ENCODE data around the gene AIG1. TPM values are rescaled to one million over a fixed set of nuclear protein-coding genes. Genes with fewer than 3 reads are reported as not detected.

Gene AIG1
- total RNA-seq, 1 donor from 2014 or later = 7.2 TPM

DNA sequence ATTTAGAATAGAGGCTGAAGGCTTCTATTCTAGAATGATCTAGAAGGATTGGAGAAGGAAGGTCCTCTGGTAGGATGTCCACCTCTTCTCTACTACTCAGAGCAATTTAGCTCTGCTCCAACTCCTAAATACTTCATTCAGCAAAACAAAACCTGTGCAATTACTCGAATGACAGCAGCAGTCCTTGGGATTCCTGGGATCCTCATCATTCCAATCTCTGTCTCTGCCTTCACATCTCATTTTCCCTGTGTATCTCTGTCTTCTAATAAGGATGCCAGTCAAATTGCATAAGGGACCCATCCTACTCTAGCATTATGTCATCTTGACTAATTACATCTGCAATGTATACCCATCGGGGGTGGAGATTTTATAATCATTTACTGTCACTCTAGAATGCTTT, 5.5 kb upstream of the AIG1 start:
- intact Hi-C loops (cut with micrococcal nuclease) = no loop called here
- Mint-ChIP-seq H3K4me3 (no peak overlapping the region), H3K4me1 (peaks cover 8% of the 10 kb centered on the region)

DNA sequence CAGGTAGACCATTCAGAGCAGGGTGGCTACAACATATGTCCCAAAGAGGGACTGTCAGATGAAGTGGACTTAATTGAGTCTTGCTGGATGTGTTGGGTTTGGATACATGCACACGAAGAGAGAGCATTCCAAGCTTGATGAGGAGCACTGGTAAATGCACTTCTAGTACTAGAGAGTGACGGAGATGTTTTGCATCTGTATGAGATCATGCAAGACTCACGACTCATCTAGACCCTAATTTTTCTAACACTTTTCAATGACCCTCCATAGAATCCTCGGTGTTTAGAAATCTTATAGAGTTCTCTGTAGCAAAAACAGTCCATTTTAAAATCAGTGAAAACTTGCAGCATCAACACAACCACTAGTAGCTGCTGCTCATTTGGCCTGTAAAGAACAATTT, 4.8 kb upstream of the AIG1 start:
- H3K27me3 Mint-ChIP-seq = no peaks in the 10 kb centered on the region
- intact Hi-C loops (cut with micrococcal nuclease) = no loop called here
- DNase-seq = no peak
- no peak for TF ChIP-seq CTCF (IDR thresholded peaks at IDR 0.05)
- POLR2A ChIA-PET = no interaction called here
- no peaks in the 10 kb centered on the region for H3K9me3 Mint-ChIP-seq
- no peak for ATAC-seq (ENCODE audit: low read depth)
- H3K4me3 Mint-ChIP-seq = no peak overlapping the region
- H3K36me3 Mint-ChIP-seq (ENCODE audit: low read depth) = peaks cover 6% of the 10 kb centered on the region
- H3K27ac Mint-ChIP-seq = no peak overlapping the region
- CTCF ChIA-PET = no interaction called here
- peaks cover 11% of the 10 kb centered on the region for H3K4me1 Mint-ChIP-seq

More for the DNA sequence above, 5.5 kb upstream of the AIG1 start:
- Mint-ChIP-seq H3K36me3 (ENCODE audit: low read depth) (peaks cover 2% of the 10 kb centered on the region), H3K27me3 (no peaks in the 10 kb centered on the region), H3K9me3 (no peaks in the 10 kb centered on the region), H3K27ac (no peak overlapping the region)
- DNase-seq (no peak), ATAC-seq (ENCODE audit: low read depth) (no peak)
- CTCF ChIA-PET = no interaction called here
- TF ChIP-seq CTCF (IDR thresholded peaks at IDR 0.05) = no peak
- POLR2A ChIA-PET = no interaction called here

- Mint-ChIP-seq H3K4me1 (peaks cover 20% of the 10 kb centered on the region), H3K36me3 (ENCODE audit: low read depth) (peaks cover 11% of the 10 kb centered on the region), H3K9me3 (no peaks in the 10 kb centered on the region), H3K27ac (no peak overlapping the region), H3K4me3 (peak overlapping the region; percentile 33), H3K27me3 (no peaks in the 10 kb centered on the region)
- TF ChIP-seq CTCF (IDR thresholded peaks at IDR 0.05) = no peak
- POLR2A ChIA-PET = interaction anchor here (2.1 kb wide), 1 partner anchor 113 kb away, joined by 9 read pairs; no protein-coding TSS in a partner anchor
- DNase-seq = no peak
- CTCF ChIA-PET = no interaction called here
- ATAC-seq (ENCODE audit: low read depth) = no peak
- intact Hi-C loops (cut with micrococcal nuclease) = no loop called here
Measured at GRCh38 chr6:143058987-143059386, 1.7 kb upstream of the AIG1 start.

DNA sequence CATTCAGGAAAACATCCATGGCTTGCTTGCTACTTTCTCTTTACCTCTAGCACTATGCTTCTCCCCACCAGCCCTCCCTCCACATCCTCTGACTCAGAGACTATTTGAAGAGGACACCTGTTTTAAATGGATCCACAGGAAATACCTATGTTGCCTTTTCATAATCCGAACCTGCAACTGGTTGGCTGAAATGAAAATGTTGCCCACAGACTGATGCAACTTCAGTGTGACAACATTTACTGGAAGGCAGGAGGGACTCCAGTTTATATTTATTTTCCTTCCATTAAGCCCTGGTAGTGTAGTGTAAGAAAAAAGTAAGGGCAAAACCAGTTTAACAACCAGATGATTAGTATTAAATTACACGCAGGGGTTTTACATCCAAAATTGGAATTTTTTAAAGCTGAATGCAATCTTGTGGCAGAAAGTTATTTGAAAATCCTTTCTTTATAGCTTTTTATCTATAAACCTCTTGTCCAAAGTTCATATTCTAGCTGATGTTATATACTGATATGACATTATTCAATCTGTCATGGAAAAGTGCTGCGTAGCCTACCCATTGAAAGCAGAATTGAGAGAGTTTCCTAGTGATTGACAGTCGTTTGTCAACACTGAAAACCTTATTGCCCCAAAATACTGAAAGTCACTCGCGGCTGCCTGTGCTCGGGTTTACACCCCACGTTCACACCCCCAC, 881 bp upstream of the AIG1 start:
- H3K4me3 Mint-ChIP-seq = peak overlapping the region; percentile 93
- ATAC-seq (ENCODE audit: low read depth) = no peak
- CTCF ChIA-PET = interaction anchor here (1.2 kb wide), 1 partner anchor 33 kb away, joined by 4 read pairs; no protein-coding TSS in a partner anchor
- H3K4me1 Mint-ChIP-seq = peaks cover 20% of the 10 kb centered on the region
- DNase-seq = no peak
- H3K9me3 Mint-ChIP-seq = no peaks in the 10 kb centered on the region
- peak overlapping the region; percentile 86 for H3K27ac Mint-ChIP-seq
- POLR2A ChIA-PET = interaction anchor here (2.1 kb wide), 1 partner anchor 113 kb away, joined by 9 read pairs; no protein-coding TSS in a partner anchor
- H3K27me3 Mint-ChIP-seq = no peaks in the 10 kb centered on the region
- TF ChIP-seq CTCF (IDR thresholded peaks at IDR 0.05) = no peak
- intact Hi-C loops (cut with micrococcal nuclease) = loop anchor here (1.0 to 5.0 kb wide), 6 partner anchors 45 to 1002 kb away; partner anchors contain the start of genes ADAT2, LTV1, NMBR and PEX3
- H3K36me3 Mint-ChIP-seq (ENCODE audit: low read depth) = peaks cover 11% of the 10 kb centered on the region

- intact Hi-C loops (cut with micrococcal nuclease) = loop anchor here (1.0 to 5.0 kb wide), 6 partner anchors 46 to 1002 kb away; partner anchors contain the start of genes ADAT2, LTV1, NMBR and PEX3
- peak overlapping the region; percentile 93 for H3K4me3 Mint-ChIP-seq
- POLR2A ChIA-PET = interaction anchor here (2.1 kb wide), 1 partner anchor 114 kb away, joined by 9 read pairs; no protein-coding TSS in a partner anchor
Measured at GRCh38 chr6:143060354-143060805, 309 bp upstream of the AIG1 start.

More at GRCh38 chr6:143060354-143060805, 309 bp upstream of the AIG1 start:
- DNase-seq = peak; percentile 74
- Mint-ChIP-seq H3K9me3 (no peaks in the 10 kb centered on the region), H3K4me1 (peaks cover 20% of the 10 kb centered on the region), H3K36me3 (ENCODE audit: low read depth) (peaks cover 11% of the 10 kb centered on the region), H3K27me3 (no peaks in the 10 kb centered on the region), H3K27ac (peak overlapping the region; percentile 86)
- CTCF ChIA-PET = interaction anchor here (1.2 kb wide), 1 partner anchor 34 kb away, joined by 4 read pairs; no protein-coding TSS in a partner anchor
- ATAC-seq (ENCODE audit: low read depth) = peak; percentile 63
- TF ChIP-seq CTCF (IDR thresholded peaks at IDR 0.05) = no peak

All from activated B cell treated with CpG ODN at 0.5 μM for 24 hours (primary cell).